Ureter (tissue), 1 donor: Measurements from ENCODE around the gene S1PR2. TPM values are rescaled to one million over a fixed set of nuclear protein-coding genes. Genes with fewer than 3 reads are reported as not detected.
"Not testable (repeated sequence)": the region's sequence is repeated elsewhere in the genome, so short reads cannot be mapped to it uniquely, and the experiment has no call there.

ENCODE experiments used
- DNase-seq: peaks from one replicate; pipeline ENCODE4 v3.0.0-alpha.2; 2020; ENCODE audit warnings: low spot score
- total RNA-seq: library from RNA; stranded (reverse); gene quantifications from one replicate; pipeline ENCODE4 v1.2.4, GENCODE V29; 2023
- donor health status: DM: yes; HTN: yes; CAD: no.

The S1PR2 gene
- total RNA-seq, 1 donor from 2014 or later, result 10.9 TPM

GRCh38 chr19:10191347-10191746, 39.8 kb downstream of the S1PR2 start:
- no peak for DNase-seq

- DNase-seq, result no peak
Observed at GRCh38 chr19:10190026-10190425, 41.1 kb downstream of the S1PR2 start.

DNA sequence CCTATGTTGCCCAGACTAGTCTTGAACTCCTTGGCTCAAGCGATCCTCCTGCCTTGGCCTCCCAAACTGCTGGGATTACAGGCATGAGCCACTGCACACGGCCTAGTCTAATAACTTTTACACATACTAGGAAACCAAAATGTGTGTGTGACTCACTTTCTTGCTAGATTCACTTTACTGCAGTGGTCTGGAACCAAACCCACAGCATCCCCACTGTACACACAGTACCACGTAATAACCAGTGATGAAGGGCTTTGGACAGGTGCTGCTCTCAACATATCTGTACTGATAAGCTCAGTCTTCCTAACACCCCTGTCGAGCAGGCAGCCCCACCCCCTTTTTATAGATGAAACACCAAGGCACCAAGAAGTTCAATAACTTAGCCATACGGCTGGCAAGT, 41.5 kb downstream of the S1PR2 start:
- no peak for DNase-seq

- no peak for DNase-seq
Observed at GRCh38 chr19:10187315-10187714, 43.8 kb downstream of the S1PR2 start.

GRCh38 chr19:10184636-10185035, 46.5 kb downstream of the S1PR2 start:
- no peak for DNase-seq

- DNase-seq, result no peak
Observed at GRCh38 chr19:10183926-10184325, 47.2 kb downstream of the S1PR2 start.

- DNase-seq, result no peak
Observed at GRCh38 chr19:10182847-10183246, 48.3 kb downstream of the S1PR2 start.

GRCh38 chr19:10182076-10182475, 49.1 kb downstream of the S1PR2 start:
- no peak for DNase-seq

- no peak for DNase-seq
Observed at GRCh38 chr19:10180459-10180858, 50.7 kb downstream of the S1PR2 start.

DNA sequence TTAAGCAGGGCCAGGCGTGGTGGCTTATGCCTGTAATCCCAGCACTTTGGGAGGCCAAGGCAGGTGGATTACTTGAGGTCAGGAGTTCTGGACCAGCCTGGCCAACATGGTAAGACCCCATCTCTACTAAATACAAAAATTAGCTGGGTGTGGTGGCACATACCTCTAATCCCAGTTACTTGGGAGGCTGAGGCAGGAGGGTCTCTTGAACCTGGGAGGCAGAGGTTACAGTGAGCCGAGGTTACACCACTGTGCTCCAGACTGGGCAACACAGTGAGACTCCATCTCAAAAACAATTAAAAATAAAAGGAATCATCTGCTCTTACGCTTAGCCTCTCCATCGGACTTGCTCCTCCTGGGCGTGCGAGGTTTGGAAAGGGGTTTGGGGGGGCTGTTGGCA, 51.1 kb downstream of the S1PR2 start:
- not testable (repeated sequence) for DNase-seq

- DNase-seq, result no peak
Observed at GRCh38 chr19:10173527-10173926, 57.6 kb downstream of the S1PR2 start.

Other genes starting within 250 kb of the S1PR2 start
- 12.4 TPM for gene COL5A3, start 220.8 kb downstream of the S1PR2 start, total RNA-seq
- gene RDH8, start 217.8 kb downstream of the S1PR2 start, total RNA-seq, result not detected
- 44.6 TPM for gene SHFL, start 145.0 kb downstream of the S1PR2 start, total RNA-seq
- gene ANGPTL6, start 128.7 kb downstream of the S1PR2 start, total RNA-seq, result 0.81 TPM
- gene PPAN, start 125.0 kb downstream of the S1PR2 start, total RNA-seq, result 78.6 TPM
- gene P2RY11, start 119.6 kb downstream of the S1PR2 start, total RNA-seq, result 25.6 TPM
- gene EIF3G, start 111.4 kb downstream of the S1PR2 start, total RNA-seq, result 238 TPM
- gene DNMT1, start 36.4 kb downstream of the S1PR2 start, total RNA-seq, result 61.1 TPM
- 65.3 TPM for gene MRPL4, start 20.9 kb upstream of the S1PR2 start, total RNA-seq
- 20.4 TPM for gene ICAM1, start 39.8 kb upstream of the S1PR2 start, total RNA-seq
- 1.0 TPM for gene ICAM4, start 55.6 kb upstream of the S1PR2 start, total RNA-seq
- gene ICAM5, start 58.6 kb upstream of the S1PR2 start, total RNA-seq, result 1.8 TPM
- gene ZGLP1, start 78.5 kb upstream of the S1PR2 start, total RNA-seq, result 6.3 TPM
- gene FDX2, start 84.7 kb upstream of the S1PR2 start, total RNA-seq, result 25.8 TPM
- gene RAVER1, start 102.2 kb upstream of the S1PR2 start, total RNA-seq, result 41.7 TPM
- gene ICAM3, start 108.3 kb upstream of the S1PR2 start, total RNA-seq, result 8.7 TPM
- gene TYK2, start 149.2 kb upstream of the S1PR2 start, total RNA-seq, result 142 TPM
- 192 TPM for gene CDC37, start 172.2 kb upstream of the S1PR2 start, total RNA-seq
- 9.4 TPM for gene PDE4A, start 189.2 kb upstream of the S1PR2 start, total RNA-seq